DMS79 treated with DMSO at 0.1 percent for 48 hours (cell line): ENCODE results near the gene NT5C1A.

Experiments
- DNase-seq: peaks from one replicate; lab custom pipeline; 2025; lab: John Stamatoyannopoulos, UW

Gene NT5C1A

DNA sequence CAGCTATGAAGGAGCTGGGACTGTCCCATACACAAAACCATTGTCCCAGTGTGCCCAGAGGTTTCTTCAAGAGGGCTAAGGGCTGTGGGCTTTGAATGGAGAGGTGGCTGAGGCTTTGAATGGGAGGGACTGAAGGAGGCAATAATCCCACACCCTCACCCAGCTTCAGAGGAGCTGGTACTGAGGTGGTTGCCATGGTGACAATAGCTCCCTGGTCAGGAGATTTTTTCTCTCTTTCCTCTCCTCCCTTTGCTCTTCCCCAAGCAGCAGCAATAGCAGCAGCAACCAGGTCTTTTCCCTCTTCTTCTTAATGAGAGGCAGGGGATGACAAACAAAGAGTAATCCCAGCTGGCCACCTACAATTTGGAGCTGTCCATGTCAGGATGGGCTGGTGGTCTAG, 17.7 kb upstream of the NT5C1A start:
- DNase-seq, result peak; percentile 46

- DNase-seq, result no peak
Observed at GRCh38 chr1:39689214-39689613, 17.3 kb upstream of the NT5C1A start.

GRCh38 chr1:39688706-39689105, 16.8 kb upstream of the NT5C1A start:
- no peak for DNase-seq

- no peak for DNase-seq
Observed at GRCh38 chr1:39687243-39687642, 15.3 kb upstream of the NT5C1A start.

- no peak for DNase-seq
Observed at GRCh38 chr1:39685071-39685470, 13.2 kb upstream of the NT5C1A start.

- no peak for DNase-seq
Observed at GRCh38 chr1:39684313-39684664, 12.4 kb upstream of the NT5C1A start.

DNA sequence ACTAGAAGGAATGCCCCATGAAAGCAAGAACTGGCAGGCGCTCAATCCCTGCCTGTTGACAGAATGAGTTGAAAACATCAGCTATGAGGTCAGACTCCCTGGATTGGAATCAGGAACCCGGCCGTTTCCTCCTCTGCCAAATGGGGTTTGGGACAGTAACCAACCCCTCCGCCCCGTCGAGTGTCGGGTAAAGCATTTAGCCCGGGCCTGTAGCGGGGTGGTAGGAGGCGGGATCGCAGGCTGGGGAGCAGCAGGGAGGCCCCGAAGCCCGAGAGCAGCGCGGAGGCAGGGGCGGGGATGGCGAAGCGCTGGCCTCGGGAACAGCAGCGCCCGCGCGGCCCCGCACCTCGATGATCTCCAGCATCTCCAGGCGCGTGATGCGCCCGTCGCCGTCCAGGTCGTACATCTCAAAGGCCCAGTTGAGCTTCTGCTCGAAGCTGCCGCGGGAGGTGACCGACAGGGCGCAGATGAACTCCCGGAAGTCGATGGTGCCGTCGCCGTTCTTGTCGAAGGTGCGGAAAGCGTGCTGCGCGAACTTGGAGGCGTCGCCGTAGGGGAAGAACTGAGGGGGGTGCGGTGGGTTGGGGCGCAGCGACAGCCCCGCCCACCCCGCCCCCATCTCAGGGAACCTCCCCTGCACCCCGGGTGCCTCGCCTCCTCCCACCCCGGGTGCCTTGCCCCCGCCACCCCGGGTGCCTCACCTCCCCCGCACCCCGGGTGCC, 11.8 kb upstream of the NT5C1A start:
- DNase-seq, result no peak

DNA sequence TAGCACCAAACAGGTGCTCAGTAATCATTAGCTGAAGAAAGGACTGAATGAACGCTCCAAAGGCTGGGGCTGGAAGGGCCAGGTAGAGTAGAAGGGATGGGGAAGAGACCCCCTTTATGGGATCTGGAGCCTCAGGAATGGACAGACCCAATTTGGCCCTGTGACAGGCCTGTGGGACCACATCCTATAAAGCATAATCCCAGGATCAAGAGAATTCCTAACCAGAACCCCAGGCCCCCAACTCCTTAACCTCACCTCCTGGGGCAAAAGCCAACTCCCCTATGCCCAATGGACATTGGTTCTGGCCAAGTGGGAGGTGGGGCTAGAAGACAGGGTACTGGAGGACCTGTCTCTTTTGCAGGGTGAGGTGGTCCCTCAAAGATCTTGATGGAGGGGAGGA, 10.1 kb upstream of the NT5C1A start:
- no peak for DNase-seq

- no peak for DNase-seq
Observed at GRCh38 chr1:39681294-39681693, 9.4 kb upstream of the NT5C1A start.

DNA sequence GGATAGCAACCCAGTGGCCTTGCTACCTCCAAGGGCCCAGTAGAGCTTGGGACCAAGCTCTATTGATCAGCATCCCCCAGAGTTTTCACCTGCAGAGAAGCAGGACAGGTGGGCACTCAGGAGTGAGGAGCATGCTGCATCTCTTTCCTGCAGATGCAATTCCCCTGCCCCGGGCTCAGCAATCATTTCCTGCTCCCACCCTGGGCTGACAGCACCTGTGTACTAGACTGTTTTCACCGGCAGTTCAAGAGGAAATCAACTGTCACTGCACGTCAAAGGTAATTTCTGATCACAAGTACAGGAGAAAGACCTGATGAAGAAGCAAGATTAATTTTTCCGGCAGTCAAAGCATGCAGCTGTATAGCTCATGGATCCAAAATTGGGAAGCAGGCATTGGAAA, 8.8 kb upstream of the NT5C1A start:
- DNase-seq, result no peak

DNA sequence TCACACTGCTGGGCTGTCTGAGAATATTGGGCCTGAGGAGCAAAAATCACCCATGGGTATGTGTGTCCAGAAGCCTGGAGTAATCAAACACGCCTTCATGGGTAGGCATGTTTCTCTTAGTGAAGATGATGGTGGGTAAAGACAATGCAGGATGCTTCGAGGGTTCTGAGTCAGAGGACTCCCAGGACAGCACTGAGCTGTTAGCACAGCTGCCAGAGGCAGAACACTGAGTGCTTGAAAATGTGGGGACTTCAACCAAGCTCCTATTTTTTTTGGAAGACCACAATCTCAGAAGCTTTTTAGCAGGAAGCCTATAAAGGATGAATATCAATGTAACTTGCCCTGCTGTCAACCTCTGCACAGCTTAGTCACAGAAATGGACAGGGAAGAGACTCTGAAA, 7.9 kb upstream of the NT5C1A start:
- DNase-seq, result no peak

DNA sequence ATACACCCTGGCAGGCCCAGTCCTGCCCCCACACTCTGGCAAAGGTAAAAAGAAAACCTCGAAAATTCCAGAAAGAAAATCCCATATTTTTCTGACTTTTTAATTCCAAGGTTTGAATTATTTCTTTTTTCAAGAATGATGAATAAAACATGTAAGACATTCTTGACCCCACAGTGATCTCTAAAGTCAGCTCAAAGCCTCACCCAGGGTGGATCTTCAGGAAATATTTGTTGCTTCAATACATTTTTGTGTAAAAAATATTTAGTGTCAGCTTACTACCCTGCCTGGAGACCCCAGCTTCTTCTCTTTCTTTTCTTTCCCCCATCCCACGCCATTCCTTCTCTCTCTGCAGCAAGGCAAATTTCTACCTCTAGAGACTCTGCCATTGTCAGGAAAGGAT, 7.0 kb upstream of the NT5C1A start:
- no peak for DNase-seq

DNA sequence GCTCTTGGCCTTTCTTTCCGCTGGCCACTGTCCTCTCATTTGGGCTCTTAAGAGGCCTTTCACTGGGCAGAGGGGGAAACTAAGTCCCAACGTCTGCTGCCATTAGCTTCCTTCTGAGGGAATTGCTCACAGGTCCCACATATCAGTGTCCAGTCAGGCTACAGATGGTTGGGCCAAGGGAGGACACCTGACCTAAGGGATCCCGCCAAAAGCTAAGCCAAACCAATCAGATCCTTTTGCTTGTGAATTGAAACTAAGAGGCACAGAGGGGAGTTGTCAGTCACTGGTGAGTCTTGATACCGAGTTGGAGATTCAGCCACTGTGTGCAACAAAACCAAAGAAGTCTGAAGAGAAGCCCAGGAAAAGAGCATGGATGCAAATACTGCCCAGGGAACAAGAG, 5.7 kb upstream of the NT5C1A start:
- DNase-seq, result no peak

DNA sequence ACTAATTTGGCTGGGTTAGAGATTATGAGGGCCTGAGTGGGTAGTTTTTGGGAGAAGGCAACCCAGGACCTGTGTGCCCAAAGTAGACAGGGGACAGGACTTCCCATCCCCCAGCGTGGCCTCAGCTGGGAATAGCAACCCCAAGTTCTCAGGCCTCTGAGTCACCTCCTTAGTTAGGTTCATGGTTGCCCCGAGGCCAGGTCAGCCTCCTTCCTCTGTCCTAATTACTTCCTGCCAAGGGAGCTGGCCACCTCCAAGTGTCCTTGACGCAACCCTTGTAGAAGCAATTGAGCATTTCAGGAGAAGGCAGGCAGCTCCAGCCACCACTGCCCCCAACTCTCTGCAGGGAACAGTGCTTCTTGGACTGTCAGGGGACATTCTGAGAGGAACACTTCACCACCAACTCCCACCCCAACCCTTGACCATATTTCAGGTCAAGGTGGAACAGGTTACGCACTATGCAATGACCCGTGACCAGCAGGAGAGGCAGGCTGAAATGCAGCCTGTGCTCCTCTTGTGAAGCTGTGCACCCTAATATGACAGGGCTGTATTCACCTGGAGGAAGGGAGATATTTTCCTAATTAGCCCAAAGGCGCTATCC, 5.1 kb upstream of the NT5C1A start:
- DNase-seq, result no peak

DNA sequence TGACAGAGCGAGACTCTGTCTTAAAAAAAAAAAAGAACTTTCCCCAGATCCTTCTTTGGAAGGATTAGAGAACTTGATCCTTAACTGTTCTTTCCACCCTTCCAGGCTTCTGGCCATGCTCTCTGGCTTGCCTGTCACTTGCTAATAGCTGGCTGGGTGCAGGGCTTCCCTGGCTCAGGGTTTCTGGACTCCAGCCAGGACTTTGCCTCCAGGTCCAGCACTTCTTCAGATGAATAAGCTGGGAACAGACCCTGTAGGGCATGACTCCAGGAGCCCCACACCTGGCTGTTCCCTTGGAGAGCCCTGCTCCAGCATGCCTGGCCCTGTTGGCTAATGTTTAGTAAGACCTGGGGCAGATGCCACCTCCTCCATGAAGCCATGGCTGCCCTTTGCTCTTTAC, 3.3 kb upstream of the NT5C1A start:
- peak; percentile 70 for DNase-seq

- DNase-seq, result no peak
Observed at GRCh38 chr1:39673215-39673614, 1.3 kb upstream of the NT5C1A start.

DNA sequence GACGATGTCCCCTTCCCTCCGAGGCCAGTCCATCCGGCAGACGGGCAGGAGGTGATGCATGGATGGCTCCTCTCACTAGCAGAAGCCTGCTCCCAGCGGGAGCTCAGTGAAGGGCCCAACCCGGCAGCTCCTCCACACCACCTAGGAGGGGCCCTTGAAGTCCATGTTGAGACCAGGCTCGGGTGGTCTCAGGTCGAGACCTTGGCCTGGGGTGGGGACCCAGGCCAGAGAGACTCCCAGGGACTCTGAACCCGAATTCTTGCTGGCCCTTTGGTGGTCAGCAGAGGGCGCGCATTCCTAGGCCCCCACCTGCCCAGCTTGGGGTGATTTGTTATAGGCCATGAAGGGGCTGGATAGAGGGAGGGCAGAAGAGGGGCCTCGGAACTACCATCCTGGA, 642 bp upstream of the NT5C1A start:
- no peak for DNase-seq

DNA sequence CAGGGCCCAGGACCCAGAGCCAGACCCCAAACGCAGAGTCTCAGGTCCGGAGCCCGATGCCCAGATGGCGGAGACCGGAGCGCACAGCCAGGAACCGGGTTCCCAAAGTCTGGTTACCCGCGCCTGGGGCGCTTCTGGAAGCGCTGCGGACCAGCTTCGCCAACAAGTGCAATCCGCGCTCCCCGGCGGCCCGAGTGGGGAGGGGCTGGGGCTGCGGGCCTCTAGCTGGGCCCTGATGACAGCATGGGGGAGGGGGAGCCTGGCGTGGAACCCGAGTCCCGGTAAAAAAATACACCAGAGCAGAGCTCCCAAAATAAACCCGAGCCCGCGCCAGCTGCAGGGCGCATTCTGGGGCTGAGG, 494 bp downstream of the NT5C1A start:
- peak; percentile 28 for DNase-seq

DNA sequence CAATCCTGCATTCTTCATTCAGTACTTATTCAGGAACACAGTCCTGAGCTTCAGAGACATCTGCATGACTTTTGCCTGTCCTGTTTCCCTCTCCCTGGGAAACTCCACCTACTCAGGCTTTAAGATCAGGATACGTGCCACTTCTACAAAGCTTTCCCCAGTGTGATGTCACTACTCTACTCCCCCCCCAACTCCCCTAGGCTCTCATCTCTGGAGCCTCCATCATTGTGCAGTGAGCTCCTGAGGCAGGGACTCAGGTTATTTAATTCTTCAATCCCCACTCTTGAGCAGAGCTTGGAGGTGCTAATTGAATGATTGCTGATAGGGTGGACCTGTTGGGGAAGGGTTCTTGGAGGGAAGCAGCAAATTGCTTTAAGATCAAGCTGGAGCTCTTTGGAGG, 1.2 kb downstream of the NT5C1A start:
- DNase-seq, result no peak

GRCh38 chr1:39668894-39669293, 3.0 kb downstream of the NT5C1A start:
- no peak for DNase-seq

GRCh38 chr1:39668111-39668510, 3.8 kb downstream of the NT5C1A start:
- no peak for DNase-seq

GRCh38 chr1:39666772-39667171, 5.1 kb downstream of the NT5C1A start:
- DNase-seq, result no peak

- no peak for DNase-seq
Observed at GRCh38 chr1:39663559-39663958, 8.3 kb downstream of the NT5C1A start.

DNA sequence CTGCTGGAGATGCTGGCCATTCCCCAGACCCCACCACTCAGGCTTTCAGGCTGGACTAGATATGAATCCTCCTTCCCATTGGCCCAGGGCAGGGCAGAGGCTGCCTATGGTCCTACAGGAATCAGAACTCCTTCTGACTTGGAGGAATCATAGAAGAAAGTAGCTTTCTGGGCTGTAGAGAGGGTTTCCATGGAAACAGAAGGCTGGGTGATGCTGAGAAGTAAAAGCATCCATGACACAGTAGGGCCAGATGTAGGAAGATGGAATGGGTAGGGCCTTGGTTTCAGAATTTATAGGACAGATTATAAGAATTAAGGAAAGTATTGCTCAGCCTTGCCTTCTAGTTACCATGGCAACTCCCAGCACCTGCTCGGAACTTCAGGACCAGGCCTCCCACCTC, 9.0 kb downstream of the NT5C1A start:
- no peak for DNase-seq
